ENCODE measurements around the gene GYS1.
A peak's percentile ranks its signal among the peaks of the same experiment; 100 is the strongest.

Gene GYS1

GRCh38 chr19:48987323-48987722, 5.8 kb downstream of the GYS1 start:
- ATAC-seq: peak; percentile 68

DNA sequence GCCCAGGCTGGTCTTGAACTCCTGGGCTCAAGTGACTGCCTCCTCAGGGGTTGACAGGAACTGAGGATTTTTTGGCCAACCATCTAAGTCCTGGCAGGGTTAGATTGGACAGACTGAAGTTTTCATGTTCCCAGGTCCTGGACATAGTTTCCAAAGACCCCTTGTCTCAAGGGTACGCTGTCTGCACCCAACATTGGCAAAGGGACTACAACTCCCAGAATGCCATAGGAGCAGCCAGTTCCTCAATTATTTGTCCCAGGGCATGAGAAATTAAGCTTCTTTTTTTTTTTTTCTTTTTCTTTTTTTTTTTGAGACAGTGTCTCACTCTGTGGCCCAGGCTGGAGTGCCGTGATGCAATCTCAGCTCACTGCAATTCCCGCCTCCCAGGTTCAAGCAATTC, 6.9 kb downstream of the GYS1 start:
- Mint-ChIP-seq H3K9me3 (no peaks in the 10 kb centered on the region), H3K36me3 (ENCODE audit: low read depth) (peaks cover 41% of the 10 kb centered on the region), H3K27me3 (no peaks in the 10 kb centered on the region), H3K4me3 (no peak overlapping the region), H3K27ac (no peak overlapping the region), H3K4me1 (peaks cover 30% of the 10 kb centered on the region)
- DNase-seq (no peak), ATAC-seq (no peak)

More at GRCh38 chr19:48987323-48987722, 5.8 kb downstream of the GYS1 start:
- H3K4me3 Mint-ChIP-seq: peak overlapping the region; percentile 34
- peaks cover 35% of the 10 kb centered on the region for H3K4me1 Mint-ChIP-seq
- no peak for DNase-seq
- peak overlapping the region; percentile 91 for H3K27ac Mint-ChIP-seq
- H3K36me3 Mint-ChIP-seq (ENCODE audit: low read depth): peaks cover 35% of the 10 kb centered on the region
- H3K27me3 Mint-ChIP-seq: no peaks in the 10 kb centered on the region
- H3K9me3 Mint-ChIP-seq: no peaks in the 10 kb centered on the region

- H3K4me3 Mint-ChIP-seq: no peak overlapping the region
- no peaks in the 10 kb centered on the region for H3K9me3 Mint-ChIP-seq
- DNase-seq (no peak), ATAC-seq (no peak)
- peaks cover 40% of the 10 kb centered on the region for H3K36me3 Mint-ChIP-seq (ENCODE audit: low read depth)
- H3K27ac Mint-ChIP-seq: no peak overlapping the region
- no peaks in the 10 kb centered on the region for H3K27me3 Mint-ChIP-seq
- peaks cover 27% of the 10 kb centered on the region for H3K4me1 Mint-ChIP-seq
Measured at GRCh38 chr19:48985711-48986110, 7.4 kb downstream of the GYS1 start.

- H3K36me3 Mint-ChIP-seq (ENCODE audit: low read depth): peaks cover 37% of the 10 kb centered on the region
- peaks cover 29% of the 10 kb centered on the region for H3K4me1 Mint-ChIP-seq
Measured at GRCh38 chr19:48982280-48982679, 10.8 kb downstream of the GYS1 start.

DNA sequence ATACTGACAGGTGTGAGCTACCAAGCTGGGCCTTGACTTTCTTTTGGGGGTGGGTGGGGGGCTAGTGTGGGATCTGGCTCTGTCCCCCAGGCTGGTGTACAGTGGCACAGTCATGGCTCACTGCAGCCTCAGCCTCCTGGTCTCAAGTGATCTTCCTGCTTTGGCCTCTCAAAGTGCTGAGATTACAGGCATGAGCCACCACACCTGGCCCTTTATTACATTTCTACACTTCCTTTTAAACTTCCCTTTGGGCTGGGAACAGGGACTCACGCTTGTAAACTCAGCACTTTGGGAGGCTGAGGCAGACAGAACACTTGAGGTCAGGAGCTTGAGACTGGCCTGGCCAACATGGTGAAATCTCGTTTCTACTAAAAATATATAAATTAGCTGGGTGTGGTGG, 16.0 kb downstream of the GYS1 start:
- Mint-ChIP-seq H3K27me3 (no peaks in the 10 kb centered on the region), H3K9me3 (no peaks in the 10 kb centered on the region), H3K36me3 (ENCODE audit: low read depth) (peaks cover 32% of the 10 kb centered on the region), H3K4me1 (peaks cover 22% of the 10 kb centered on the region), H3K27ac (no peak overlapping the region), H3K4me3 (no peak overlapping the region)
- ATAC-seq (no peak), DNase-seq (no peak)

More at GRCh38 chr19:48982280-48982679, 10.8 kb downstream of the GYS1 start:
- Mint-ChIP-seq H3K27me3 (no peaks in the 10 kb centered on the region), H3K4me3 (no peak overlapping the region), H3K9me3 (no peaks in the 10 kb centered on the region), H3K27ac (no peak overlapping the region)
- no peak for DNase-seq
- ATAC-seq: no peak

DNA sequence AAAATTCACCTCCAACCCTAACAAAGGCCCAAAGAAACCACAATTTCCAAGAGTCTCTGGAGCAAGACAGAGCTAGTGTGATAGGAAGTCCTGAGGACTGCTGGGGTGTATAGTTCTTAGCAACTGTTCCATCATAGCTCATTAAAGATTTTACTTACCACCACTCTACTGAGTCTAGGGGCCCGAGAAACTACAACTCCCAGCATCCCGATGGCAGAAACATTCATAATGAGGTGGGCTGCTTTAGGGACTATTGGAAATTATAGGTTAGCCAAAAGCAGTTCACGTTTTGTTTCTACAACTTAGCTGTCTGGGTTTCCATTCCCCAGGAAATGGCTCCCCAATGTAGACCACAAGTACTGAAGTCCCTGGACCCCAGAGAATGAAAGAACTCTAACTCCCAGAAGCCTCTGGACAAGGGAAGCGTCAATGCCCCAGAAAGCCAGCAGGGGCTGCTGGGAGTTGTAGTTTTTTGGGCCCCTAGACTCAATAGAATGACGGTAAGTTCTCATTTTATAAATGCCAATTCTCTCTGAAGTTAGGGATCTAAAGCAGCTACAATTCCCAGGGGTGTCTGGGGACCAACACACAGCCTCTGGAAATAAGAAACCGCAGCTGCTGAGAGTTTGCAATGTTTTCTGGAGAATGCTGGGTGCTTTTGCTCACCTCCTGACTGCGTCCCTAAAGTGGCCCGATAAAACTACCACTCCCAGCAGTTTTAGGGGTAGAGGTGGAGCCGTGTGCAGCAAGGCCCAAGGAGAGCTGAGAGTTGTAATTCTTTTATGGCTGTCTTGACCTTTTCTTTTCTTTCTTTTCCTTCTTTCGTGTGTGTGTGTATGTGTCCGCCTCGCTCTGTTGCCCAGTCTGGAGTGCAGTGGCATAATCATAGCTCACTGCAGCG, 16.9 kb downstream of the GYS1 start:
- no peaks in the 10 kb centered on the region for H3K27me3 Mint-ChIP-seq
- H3K9me3 Mint-ChIP-seq: no peaks in the 10 kb centered on the region
- ATAC-seq (no peak), DNase-seq (no peak)
- H3K4me3 Mint-ChIP-seq: no peak overlapping the region
- peaks cover 22% of the 10 kb centered on the region for H3K4me1 Mint-ChIP-seq
- no peak overlapping the region for H3K27ac Mint-ChIP-seq
- peaks cover 29% of the 10 kb centered on the region for H3K36me3 Mint-ChIP-seq (ENCODE audit: low read depth)

- H3K36me3 Mint-ChIP-seq (ENCODE audit: low read depth): peaks cover 37% of the 10 kb centered on the region
- peak; percentile 90 for DNase-seq
- H3K4me3 Mint-ChIP-seq: no peak overlapping the region
- ATAC-seq: peak; percentile 81
- H3K27ac Mint-ChIP-seq: peak overlapping the region; percentile 56
- H3K4me1 Mint-ChIP-seq: peaks cover 20% of the 10 kb centered on the region
- no peaks in the 10 kb centered on the region for H3K9me3 Mint-ChIP-seq
- H3K27me3 Mint-ChIP-seq: no peaks in the 10 kb centered on the region
Measured at GRCh38 chr19:48970923-48971395, 22.1 kb downstream of the GYS1 start.

GRCh38 chr19:48970139-48970766, 22.9 kb downstream of the GYS1 start:
- DNase-seq (no peak), ATAC-seq (no peak)
- Mint-ChIP-seq H3K27ac (no peak overlapping the region), H3K36me3 (ENCODE audit: low read depth) (peaks cover 44% of the 10 kb centered on the region), H3K9me3 (no peaks in the 10 kb centered on the region), H3K4me3 (no peak overlapping the region), H3K4me1 (peaks cover 27% of the 10 kb centered on the region), H3K27me3 (no peaks in the 10 kb centered on the region)

DNA sequence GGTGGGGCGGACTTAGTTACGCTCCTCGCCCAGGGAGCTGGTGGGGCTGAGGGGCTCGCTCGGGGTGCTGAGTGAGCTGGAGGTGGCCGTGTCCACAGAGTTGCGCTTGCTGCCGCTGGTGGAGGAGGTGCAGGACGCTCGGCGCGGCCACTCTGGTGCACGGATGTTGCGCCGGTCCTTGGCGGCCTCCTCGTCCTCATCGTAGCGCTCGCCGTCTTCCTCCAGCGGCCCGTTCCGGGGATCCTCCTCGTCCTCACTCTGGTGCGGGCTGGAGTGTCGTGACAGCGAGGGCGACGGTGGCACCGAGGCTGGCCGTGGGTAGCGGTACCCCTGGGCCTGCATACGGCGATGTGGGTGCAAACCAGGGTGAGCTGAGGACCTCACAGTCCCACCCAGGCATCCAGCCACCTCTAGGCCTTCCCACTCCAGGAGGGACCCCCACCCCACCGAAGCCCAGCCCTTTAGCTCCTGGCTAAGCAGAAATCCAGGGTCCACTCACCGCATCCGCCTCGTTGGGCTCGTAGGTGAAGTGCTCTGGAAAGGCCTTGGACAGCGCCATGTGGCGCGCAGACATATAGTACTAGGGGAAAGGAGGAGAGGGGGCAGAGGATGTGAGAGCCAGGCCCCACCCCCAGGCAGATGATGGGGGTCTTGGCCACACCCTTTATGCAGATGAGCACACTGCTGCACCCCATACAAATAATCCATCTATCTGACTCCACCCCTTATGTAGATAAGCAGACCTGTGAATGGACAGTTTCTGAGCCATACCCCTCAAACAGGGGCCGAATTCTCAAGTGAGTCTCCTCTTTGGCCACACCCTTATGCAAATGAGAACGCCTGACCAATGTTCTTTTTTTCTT, 23.6 kb downstream of the GYS1 start:
- DNase-seq (no peak), ATAC-seq (no peak)
- Mint-ChIP-seq H3K27ac (no peak overlapping the region), H3K27me3 (no peaks in the 10 kb centered on the region), H3K36me3 (ENCODE audit: low read depth) (peaks cover 45% of the 10 kb centered on the region), H3K9me3 (no peaks in the 10 kb centered on the region), H3K4me1 (peaks cover 34% of the 10 kb centered on the region), H3K4me3 (no peak overlapping the region)

DNA sequence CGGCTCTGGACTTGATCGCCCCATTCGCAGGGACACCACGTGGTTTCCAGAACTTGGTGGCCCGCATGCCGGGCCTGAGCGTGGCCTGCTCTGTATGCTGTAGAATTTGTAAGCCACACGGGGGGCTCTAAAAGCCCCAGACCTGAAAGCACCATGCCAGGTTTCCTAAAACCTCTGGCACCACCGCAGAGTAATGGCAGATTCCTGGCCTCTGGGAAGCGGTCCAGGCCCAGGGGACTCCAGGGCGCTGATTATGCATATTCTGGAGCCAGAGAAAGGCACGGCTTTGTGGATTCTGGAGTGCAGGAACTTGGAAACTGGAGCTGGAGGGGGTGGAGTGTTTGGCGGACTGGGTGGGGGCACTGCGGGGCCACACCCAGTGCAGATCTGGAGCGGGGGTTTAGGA, 24.3 kb downstream of the GYS1 start:
- no peak overlapping the region for H3K27ac Mint-ChIP-seq
- no peaks in the 10 kb centered on the region for H3K27me3 Mint-ChIP-seq
- peaks cover 41% of the 10 kb centered on the region for H3K4me1 Mint-ChIP-seq
- H3K9me3 Mint-ChIP-seq: no peaks in the 10 kb centered on the region
- DNase-seq (no peak), ATAC-seq (no peak)
- H3K36me3 Mint-ChIP-seq (ENCODE audit: low read depth): peaks cover 41% of the 10 kb centered on the region
- H3K4me3 Mint-ChIP-seq: no peak overlapping the region

DNA sequence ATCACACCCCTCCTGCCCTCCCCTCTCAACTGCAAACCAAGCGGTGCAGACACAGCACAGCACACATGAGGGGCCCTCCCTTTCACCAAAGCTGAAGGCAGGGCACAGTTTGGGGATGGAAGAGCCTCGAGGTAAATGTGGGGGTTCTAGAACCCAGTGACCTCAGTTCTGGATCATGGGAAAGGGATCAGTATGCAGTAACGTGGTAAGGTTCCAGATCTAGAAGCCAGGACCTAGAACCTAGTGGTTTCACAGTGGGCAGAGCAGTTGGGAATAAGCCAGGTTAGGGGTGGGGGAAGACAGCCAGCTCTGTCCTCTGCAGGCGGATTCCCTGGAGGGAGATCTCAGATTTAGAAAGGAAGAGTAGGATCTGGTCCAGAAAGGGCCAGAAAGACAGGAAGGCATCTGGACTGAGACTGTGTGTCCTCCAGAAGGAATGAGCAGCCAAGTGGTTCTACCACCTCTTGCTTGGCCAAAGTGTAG, 24.9 kb downstream of the GYS1 start:
- peak overlapping the region; percentile 98 for H3K27ac Mint-ChIP-seq
- peaks cover 41% of the 10 kb centered on the region for H3K36me3 Mint-ChIP-seq (ENCODE audit: low read depth)
- ATAC-seq (no peak), DNase-seq (no peak)
- no peaks in the 10 kb centered on the region for H3K9me3 Mint-ChIP-seq
- H3K4me1 Mint-ChIP-seq: peaks cover 47% of the 10 kb centered on the region
- H3K27me3 Mint-ChIP-seq: no peaks in the 10 kb centered on the region
- peak overlapping the region; percentile 97 for H3K4me3 Mint-ChIP-seq

- ATAC-seq: no peak
- Mint-ChIP-seq H3K36me3 (ENCODE audit: low read depth) (peaks cover 37% of the 10 kb centered on the region), H3K27ac (peak overlapping the region; percentile 98), H3K9me3 (no peaks in the 10 kb centered on the region), H3K4me1 (peaks cover 51% of the 10 kb centered on the region), H3K4me3 (peak overlapping the region; percentile 97), H3K27me3 (no peaks in the 10 kb centered on the region)
- DNase-seq: no peak
Measured at GRCh38 chr19:48967346-48968178, 25.5 kb downstream of the GYS1 start.

GRCh38 chr19:48966541-48967345, 26.4 kb downstream of the GYS1 start:
- H3K27ac Mint-ChIP-seq: peak overlapping the region; percentile 98
- H3K27me3 Mint-ChIP-seq: no peaks in the 10 kb centered on the region
- no peak for ATAC-seq
- peak overlapping the region; percentile 97 for H3K4me3 Mint-ChIP-seq
- H3K4me1 Mint-ChIP-seq: peaks cover 59% of the 10 kb centered on the region
- no peaks in the 10 kb centered on the region for H3K9me3 Mint-ChIP-seq
- DNase-seq: no peak
- peaks cover 37% of the 10 kb centered on the region for H3K36me3 Mint-ChIP-seq (ENCODE audit: low read depth)
